Fibroblast of pulmonary artery (primary cell): ENCODE results near the gene ZNF20.

Source experiments
- DNase-seq: peaks from one replicate; pipeline ENCODE4 v3.0.0-alpha.2; 2010; ENCODE audit warnings: low read depth
- H3K4me3 ChIP-seq: replicated peaks from 2 replicates; pipeline ENCODE4 v1.5.1; 2011; ENCODE audit warnings: low read depth, mild to moderate bottlenecking, control low read depth, low read length, moderate library complexity
- TF ChIP-seq, protein P1 (sequence below): IDR thresholded peaks from 2 replicates; pipeline ENCODE4 v1.5.1; 2011; ENCODE audit warnings: mild to moderate bottlenecking, control low read depth, low read length, inconsistent platforms; ENCODE audit errors: missing control alignments

ZNF20 gene

GRCh38 chr19:12140545-12141404 is 625 bp upstream of the ZNF20 start:
- DNase-seq, result peak; percentile 88
- H3K4me3 ChIP-seq, result peak overlapping the region; percentile 89
- TF ChIP-seq, protein P1, sequence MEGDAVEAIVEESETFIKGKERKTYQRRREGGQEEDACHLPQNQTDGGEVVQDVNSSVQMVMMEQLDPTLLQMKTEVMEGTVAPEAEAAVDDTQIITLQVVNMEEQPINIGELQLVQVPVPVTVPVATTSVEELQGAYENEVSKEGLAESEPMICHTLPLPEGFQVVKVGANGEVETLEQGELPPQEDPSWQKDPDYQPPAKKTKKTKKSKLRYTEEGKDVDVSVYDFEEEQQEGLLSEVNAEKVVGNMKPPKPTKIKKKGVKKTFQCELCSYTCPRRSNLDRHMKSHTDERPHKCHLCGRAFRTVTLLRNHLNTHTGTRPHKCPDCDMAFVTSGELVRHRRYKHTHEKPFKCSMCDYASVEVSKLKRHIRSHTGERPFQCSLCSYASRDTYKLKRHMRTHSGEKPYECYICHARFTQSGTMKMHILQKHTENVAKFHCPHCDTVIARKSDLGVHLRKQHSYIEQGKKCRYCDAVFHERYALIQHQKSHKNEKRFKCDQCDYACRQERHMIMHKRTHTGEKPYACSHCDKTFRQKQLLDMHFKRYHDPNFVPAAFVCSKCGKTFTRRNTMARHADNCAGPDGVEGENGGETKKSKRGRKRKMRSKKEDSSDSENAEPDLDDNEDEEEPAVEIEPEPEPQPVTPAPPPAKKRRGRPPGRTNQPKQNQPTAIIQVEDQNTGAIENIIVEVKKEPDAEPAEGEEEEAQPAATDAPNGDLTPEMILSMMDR, result peak; percentile 88

DNA sequence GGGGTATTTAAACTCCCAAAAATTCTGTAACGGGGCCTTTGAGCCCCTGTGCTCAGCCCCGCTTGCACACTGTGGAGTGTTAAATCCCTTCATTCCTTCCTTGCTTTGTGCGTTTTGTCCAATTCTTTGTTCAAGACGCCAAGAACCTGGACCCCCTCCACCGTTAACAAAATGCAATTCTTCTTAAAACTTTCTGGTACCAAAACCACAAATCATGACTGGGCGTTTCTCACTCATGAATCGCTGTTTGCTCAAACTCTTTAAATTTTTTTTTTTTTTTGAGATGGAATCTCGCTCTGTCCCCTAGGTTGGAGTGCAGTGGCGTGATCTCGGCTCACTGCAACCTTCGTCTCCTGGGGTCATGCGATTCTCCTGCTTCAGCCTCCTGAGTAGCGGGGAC is 881 bp downstream of the ZNF20 start:
- no peak for DNase-seq
- H3K4me3 ChIP-seq, result peak overlapping the region; percentile 89
- TF ChIP-seq, protein P1, result no peak

DNA sequence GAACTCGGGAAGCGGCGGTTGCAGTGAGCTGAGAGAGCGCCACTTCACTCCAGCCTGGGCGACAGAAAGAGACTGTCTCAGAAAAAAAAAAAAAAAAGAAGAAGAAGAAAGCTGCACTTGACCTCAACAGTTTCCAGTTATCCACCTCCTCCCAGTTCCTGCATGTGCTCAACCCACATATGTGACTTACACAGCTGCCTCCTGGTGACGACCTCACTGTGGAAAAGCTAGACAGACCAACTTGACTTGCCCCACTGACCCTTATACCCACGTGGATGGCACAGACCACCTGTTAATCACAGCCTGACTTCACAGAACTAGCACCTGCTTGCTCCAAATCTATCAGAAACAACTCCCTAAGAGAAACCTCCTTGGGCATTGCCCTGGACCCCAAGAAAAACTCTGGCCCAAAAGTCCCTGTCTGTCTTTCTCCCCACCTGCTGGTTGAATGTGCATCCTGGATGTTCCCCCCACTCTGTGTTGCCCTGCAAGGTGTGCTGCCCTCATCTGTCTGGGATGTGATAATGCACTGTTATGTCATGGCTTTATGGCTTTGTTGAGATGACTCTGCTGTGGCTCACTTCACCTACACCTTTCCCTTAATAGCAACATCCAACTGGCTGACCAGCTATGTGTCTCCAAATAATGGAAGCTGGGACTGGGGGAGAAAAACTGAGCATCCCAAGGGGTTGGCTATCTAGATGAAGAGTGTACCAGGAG is 2.8 kb downstream of the ZNF20 start:
- no peak overlapping the region for H3K4me3 ChIP-seq
- TF ChIP-seq, protein P1, result peak; percentile 13
- DNase-seq, result no peak

- TF ChIP-seq, protein P1, result no peak
- no peak for DNase-seq
- H3K4me3 ChIP-seq, result no peak overlapping the region
These were observed 7.1 kb downstream of the ZNF20 start for GRCh38 chr19:12133069-12133468.

GRCh38 chr19:12126707-12127106 is 13.4 kb downstream of the ZNF20 start:
- TF ChIP-seq, protein P1, result peak; percentile 42
- peak; percentile 30 for DNase-seq
- no peak overlapping the region for H3K4me3 ChIP-seq

- TF ChIP-seq, protein P1, result no peak
- DNase-seq, result no peak
- H3K4me3 ChIP-seq, result no peak overlapping the region
These were observed 22.8 kb downstream of the ZNF20 start for GRCh38 chr19:12117201-12117970.
